Fibroblast of skin of back (primary cell): Measurements from ENCODE around the gene LRRC26.

ENCODE experiments used
- DNase-seq: peaks from one replicate; pipeline ENCODE4 v3.0.0-alpha.2; 2013

Gene LRRC26

DNA sequence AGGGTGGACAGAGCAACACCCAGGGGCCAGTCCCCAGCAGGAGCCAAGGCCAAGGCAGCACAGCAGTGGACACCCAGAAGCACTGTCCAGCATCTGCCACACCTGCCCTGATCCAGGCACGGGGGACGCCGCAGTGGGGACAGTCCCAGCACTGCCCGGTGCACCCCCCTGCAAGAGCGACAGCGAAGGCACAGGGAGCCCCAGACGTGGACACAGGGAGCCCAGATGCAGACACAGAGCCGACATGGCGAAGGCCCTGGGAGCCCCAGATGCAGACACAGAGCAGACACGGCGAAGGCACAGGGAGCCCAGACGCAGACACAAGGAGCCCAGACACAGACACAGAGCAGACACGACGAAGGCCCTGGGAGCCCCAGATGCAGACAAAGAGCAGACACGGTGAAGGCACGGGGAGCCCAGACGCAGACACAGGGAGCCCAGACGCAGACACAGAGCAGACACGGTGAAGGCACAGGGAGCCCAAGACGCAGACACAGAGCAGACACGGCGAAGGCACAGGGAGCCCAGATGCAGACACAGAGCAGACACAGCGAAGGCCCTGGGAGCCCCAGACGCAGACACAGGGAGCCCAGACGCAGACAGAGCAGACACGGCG, 14.2 kb upstream of the LRRC26 start:
- no peak for DNase-seq

- no peak for DNase-seq
Measured at GRCh38 chr9:137182836-137183235, 13.0 kb upstream of the LRRC26 start.

DNA sequence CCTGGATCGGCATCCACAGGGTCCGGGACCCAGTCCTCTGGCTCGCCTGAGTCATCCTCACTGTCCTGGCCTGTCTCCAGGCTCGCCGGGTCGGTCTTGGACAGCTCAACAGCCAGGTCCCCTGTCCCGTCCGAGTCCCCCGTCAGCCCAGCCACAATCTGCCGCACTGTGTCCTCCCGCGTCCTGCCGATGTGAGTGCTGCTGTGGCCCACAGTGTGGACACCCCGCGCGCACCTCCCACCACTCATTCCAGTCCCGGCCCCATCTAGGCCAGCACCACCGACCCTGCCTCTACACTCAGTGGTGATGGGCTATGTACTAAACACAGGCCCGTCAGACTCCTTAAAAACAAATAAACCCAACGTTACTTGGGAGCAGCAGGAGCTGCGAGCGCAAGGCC, 11.8 kb upstream of the LRRC26 start:
- DNase-seq: no peak

GRCh38 chr9:137180491-137180890, 10.6 kb upstream of the LRRC26 start:
- no peak for DNase-seq

- no peak for DNase-seq
Measured at GRCh38 chr9:137179761-137180160, 9.9 kb upstream of the LRRC26 start.

DNA sequence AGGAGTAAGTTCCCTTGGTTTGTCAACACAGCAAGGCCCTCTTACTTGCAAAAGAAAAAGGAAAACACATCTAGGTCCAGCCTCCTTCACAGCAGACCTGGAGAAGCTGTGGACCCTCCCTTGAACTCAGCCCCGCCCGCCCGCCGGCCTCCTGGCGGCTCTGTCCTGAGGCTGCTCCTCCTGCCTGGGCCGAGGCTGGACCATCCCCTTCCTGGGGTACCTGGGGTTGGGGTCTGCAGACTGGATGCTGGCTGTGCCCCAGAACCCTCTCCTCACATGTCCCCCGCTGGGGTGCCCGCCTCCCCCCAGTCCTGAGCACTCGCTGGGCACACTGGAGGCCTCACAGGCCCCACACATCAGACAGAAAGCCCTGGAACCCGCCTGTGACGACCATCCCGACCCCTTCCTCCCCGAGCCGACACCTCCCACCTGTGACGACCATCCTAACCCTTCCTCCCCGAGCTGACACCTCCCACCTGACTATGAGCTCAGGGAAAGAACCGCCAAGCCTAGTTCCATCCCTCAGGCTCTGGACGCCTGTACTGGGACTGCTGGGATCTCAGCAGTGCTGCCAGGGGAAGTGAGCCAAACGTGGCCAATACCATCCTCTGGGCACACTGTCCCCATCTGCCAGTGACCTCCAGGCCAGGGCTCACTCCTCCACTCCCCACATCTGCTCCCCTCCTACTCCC, 9.2 kb upstream of the LRRC26 start:
- DNase-seq: no peak

DNA sequence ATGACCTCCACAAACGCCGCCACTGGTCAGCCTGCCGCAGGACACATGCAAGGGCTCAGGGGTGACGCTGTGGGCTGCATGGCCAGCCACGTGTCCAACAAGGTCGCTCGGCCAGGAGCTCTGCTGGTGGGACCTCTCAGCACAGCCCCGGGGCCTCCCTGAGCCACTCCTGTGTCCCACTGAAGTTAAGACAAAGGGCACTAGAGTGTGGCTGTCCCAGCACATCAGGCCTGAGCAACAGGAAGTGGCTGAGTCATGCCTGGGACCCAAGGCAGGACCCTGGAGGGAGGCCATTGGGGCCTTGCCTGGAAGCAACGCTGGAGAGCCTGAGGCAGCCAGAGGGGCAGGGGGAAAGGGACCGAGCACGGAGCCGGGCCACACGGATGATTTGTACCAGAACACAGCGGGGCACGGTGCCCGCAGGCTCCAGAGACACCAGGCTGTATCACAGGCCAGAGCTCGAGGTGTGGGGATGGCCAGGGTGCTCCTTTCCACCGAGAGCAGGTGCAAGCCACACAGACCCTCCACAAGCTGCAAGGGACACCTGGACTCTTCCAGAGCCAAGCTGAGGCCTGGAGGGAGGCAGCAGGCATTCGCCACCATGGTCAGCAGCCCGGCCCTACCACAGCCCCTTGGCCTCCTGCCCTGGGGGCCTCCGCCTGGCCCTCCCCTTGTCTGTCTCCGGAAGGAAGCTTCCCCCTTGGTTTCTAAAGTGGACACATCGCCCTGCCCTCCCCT, 8.5 kb upstream of the LRRC26 start:
- peak; percentile 30 for DNase-seq

GRCh38 chr9:137176302-137177182, 6.7 kb upstream of the LRRC26 start:
- DNase-seq: no peak

GRCh38 chr9:137175345-137175961, 5.6 kb upstream of the LRRC26 start:
- no peak for DNase-seq

DNA sequence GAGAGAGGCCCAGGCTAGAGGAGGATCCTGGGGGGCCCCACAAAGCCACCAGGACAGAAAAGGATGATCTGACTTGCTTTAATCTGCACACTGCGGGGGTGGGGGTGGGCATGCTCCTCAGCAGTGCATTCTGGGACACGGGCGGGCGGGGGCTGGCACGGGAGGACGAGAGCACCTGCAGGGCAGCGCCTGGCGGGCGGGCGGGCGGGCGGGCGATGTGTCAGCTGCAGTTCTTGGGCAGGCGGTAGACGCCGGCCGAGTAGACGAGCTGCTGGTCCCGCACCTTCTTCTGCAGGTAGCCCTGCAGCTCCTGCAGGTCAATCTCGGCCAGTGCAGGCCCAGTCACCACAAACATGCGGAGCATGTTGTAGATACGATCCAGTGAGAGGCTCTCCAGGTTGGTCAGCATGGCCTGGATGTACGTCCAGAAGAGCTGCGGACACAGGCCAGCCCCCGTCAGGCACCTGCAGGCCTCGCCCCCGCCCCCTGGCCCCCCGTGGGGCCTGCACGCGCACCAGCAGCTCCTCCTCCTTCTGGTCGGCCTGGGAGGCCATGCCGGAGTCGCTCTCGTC, 5.0 kb upstream of the LRRC26 start:
- no peak for DNase-seq

DNA sequence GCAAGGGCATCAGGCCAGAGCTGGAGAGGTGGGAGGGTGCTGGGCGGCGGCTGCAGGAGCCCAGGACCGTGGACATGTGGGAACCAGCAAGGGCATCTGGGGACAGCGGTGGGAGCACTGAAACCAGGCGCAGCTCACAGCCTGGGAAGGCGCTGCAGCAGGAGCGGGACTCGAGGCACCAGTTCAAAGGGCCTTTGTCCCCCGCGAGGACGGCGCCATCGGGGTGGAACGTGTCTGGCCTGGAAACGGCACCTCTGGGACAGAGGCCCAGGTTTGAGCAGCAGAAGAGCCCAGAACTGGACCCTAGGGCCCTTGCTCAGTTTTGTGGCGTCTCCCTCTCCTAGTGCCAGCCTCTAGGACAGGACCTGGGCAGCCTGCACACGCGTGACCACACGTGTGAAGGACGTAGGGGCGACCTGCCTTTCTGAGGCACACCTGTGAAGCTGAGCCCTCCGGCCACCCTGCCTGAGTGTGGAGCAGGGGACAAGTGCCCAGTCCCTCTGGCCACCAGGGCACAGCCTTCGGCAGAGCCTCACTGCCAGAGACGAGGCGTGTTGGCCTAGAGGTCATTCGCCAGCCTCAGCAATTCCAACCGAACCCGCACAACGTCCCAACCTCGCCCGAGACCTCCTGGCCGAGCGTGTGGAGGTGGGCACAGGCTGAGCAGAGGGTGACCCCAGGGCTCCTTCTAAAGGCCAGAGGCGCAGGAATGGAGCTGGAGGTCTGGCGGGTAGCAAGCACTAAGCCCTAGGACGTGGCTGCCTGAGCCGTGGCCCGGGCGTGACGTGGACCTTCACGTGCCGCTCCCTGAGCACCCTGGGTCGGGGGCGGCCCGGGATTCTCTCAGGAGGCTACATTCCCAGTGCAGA, 4.2 kb upstream of the LRRC26 start:
- DNase-seq: no peak

DNA sequence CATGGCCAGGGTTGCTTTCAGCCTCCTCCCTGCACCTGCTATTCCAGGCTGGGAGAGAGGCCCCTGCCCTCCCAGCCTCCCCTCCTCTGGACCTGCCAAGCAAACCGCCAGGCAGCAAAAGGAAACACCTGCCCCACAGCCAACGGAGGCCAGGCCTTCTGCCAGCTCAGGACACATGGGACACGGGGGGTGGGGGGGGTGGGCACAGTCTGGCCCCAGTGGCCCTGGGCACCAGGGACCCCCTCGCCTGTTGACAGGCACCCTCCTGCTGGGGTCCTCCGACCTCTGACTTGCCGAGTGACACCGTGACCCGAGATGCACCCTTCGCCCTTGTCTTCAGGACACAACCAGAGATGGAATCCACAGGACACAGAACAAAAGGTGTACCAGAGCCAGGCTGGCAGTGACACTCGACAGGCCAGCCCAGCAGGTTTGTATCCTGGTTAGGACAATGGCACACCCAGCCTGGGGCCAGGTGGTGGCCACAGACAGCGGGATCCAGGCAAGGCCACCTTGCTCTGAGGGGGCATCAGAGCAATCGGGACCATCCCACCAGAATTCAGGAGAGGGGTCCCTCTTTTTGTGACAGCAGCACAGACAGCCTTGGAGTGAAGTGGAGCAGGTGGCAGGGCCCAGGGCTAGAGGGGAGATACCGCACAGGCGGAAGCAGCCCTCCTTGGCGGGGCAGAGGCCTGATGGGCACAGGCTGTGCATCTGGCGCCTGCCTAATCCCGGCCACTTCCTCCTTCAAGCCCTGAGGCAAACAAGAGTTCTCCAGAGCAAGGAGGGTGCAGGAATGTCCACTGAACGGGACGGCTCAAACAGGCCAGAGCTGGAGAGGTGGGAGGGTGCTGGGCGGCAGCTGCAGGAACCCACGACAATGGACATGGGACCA, 3.3 kb upstream of the LRRC26 start:
- DNase-seq: no peak

GRCh38 chr9:137171149-137171900, 1.5 kb upstream of the LRRC26 start:
- no peak for DNase-seq

DNA sequence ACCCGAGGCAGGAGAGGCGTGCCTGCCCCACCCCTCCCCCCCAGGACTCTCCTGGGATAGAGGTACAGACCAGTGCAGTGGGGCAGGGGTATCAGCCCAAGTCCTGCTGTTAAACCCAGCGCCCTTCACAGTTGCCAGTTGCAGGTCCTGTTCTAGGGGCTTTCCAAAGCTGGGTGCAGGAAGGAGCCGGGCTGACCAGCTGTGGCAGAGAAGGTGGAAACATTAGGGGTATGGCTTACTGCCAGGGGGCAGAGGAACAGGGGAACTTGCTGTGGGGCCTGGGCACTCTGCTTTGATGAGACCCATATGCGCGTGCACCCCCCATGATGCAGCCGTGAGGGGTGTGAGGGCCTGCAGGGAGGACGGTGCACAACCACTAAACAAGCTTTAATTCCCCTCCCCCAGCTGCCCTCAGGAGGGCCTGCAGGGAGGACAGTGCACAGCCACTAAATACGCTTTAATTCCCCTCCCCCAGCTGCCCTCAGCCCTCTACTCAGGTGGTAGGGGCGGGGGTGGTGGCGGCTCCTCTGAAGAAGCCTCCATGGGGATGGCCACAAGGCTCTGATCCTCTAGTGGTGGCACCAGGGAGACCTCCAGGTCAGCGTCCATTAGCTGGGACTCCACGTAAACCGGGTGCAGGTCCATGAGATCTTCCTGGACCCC, 766 bp upstream of the LRRC26 start:
- no peak for DNase-seq

DNA sequence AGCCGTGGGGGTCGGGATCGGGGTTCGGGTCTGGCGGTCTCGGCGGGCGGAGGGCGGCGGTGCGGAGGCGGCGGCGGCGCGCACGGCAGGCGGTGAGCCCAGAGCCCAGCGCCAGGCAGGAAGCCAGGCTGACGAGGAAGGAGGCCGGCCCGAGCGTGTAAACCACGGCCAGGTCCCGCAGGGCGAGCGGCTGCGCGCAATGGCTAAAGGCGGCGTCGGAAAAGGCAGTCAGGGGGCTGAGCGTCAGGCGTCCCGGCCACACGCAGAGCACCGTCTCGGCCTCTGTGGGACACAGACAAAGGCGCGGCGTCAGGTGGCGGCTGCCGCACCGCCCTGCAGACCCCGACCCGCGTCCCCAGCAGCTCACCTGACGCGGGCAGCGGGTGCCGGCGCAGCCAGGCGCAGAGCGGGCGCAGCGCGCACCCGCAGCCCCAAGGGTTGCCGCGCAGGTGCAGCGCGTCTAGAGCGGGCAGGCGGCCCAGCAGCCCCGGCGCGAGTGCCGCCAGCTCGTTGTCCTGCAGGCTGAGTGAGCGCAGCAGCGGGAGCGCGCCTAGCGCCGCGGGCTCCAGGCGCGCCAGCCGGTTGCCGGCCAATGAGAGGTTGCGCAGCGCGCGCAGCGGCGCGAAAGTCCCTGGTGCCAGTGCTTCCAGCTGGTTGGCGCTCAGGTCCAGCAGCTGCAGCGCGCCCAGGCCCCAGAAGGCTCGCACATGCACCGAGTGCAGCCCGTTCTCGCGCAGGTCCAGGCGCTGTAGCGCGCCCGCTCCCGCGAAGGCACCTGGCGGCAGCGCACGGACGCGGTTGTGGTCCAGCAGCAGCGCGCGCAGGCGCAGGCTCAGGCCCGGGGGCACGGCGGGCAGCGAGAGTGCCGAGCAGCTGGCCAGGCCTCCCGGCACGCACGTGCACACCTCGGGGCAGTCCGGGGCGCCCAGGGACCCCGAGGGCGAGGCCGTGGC, 671 bp downstream of the LRRC26 start:
- no peak for DNase-seq

GRCh38 chr9:137168573-137168903, 1.3 kb downstream of the LRRC26 start:
- DNase-seq: no peak

- no peak for DNase-seq
Measured at GRCh38 chr9:137167747-137168572, 1.9 kb downstream of the LRRC26 start.
